Astrocyte (in vitro differentiated cells and primary cell): ENCODE measurements around the gene OR9Q1. TPM values are rescaled to one million over a fixed set of nuclear protein-coding genes. Genes with fewer than 3 reads are reported as not detected.

Source experiments
- DNase-seq: peaks from one replicate; pipeline ENCODE4 v3.0.0-alpha.2; 2010; ENCODE audit warnings: low read depth
- FAIRE-seq: peaks from 2 replicates; lab custom pipeline; 2011; peaks lifted over from hg19 to GRCh38; lab: Jason Lieb, UNC
- H2AFZ ChIP-seq: 2 replicates; pipeline ENCODE4 v1.6.0; 2012; ENCODE audit warnings: low read depth, low read length, inconsistent platforms
- H3K27ac ChIP-seq: 2 replicates; pipeline ENCODE4 v1.5.1; 2011; ENCODE audit warnings: low read depth, low read length, inconsistent platforms
- H3K27me3 ChIP-seq: 2 replicates; pipeline ENCODE4 v1.6.0; 2011; ENCODE audit warnings: low read length, inconsistent platforms; ENCODE audit not compliant: insufficient read depth
- H3K36me3 ChIP-seq: 2 replicates; pipeline ENCODE4 v1.5.1; 2011; ENCODE audit warnings: low read length, inconsistent platforms; ENCODE audit not compliant: insufficient read depth
- H3K4me1 ChIP-seq: 2 replicates; pipeline ENCODE4 v1.5.1; 2011; ENCODE audit warnings: low read length, inconsistent platforms; ENCODE audit not compliant: insufficient read depth
- H3K4me2 ChIP-seq: 2 replicates; pipeline ENCODE4 v1.6.0; 2012; ENCODE audit warnings: low read length, inconsistent platforms
- H3K4me3 ChIP-seq: 2 replicates; pipeline ENCODE4 v1.5.1; 2011; ENCODE audit warnings: low read depth, mild to moderate bottlenecking, low read length, inconsistent platforms; ENCODE audit not compliant: insufficient read depth
- H3K79me2 ChIP-seq: 2 replicates; pipeline ENCODE4 v1.6.0; 2012; ENCODE audit warnings: mild to moderate bottlenecking, low read length, inconsistent platforms; ENCODE audit not compliant: insufficient read depth
- H3K9ac ChIP-seq: 2 replicates; pipeline ENCODE4 v1.6.0; 2012; ENCODE audit warnings: mild to moderate bottlenecking, low read length, inconsistent platforms
- H3K9me3 ChIP-seq: 2 replicates; pipeline ENCODE4 v1.5.1; 2012; ENCODE audit warnings: low read depth, mild to moderate bottlenecking, low read length, inconsistent platforms; ENCODE audit not compliant: insufficient read depth
- H4K20me1 ChIP-seq: 2 replicates; pipeline ENCODE4 v1.6.0; 2012; ENCODE audit warnings: low read length, inconsistent platforms; ENCODE audit not compliant: insufficient read depth
- H3K27ac Mint-ChIP-seq: one replicate; pipeline ENCODE4 v1.8.0; 2021; ENCODE audit warnings: mild to moderate bottlenecking, mixed read lengths; ENCODE audit not compliant: unreplicated experiment
- H3K27me3 Mint-ChIP-seq: one replicate; pipeline ENCODE4 v1.8.0; 2021; ENCODE audit warnings: low read depth, mixed read lengths; ENCODE audit not compliant: unreplicated experiment
- H3K36me3 Mint-ChIP-seq: one replicate; pipeline ENCODE4 v1.8.0; 2021; ENCODE audit warnings: low read depth, mixed read lengths; ENCODE audit not compliant: unreplicated experiment
- H3K4me1 Mint-ChIP-seq: one replicate; pipeline ENCODE4 v1.8.0; 2021; ENCODE audit warnings: low read depth, mixed read lengths; ENCODE audit not compliant: unreplicated experiment
- H3K4me3 Mint-ChIP-seq: one replicate; pipeline ENCODE4 v1.8.0; 2021; ENCODE audit warnings: mild to moderate bottlenecking, moderate library complexity, mixed read lengths; ENCODE audit not compliant: unreplicated experiment
- H3K9me3 Mint-ChIP-seq: one replicate; pipeline ENCODE4 v1.8.0; 2021; ENCODE audit warnings: mild to moderate bottlenecking, mixed read lengths; ENCODE audit not compliant: unreplicated experiment
- EZH2 ChIP-seq: IDR thresholded peaks from 2 replicates; pipeline ENCODE4 v1.6.1; 2012; ENCODE audit warnings: mild to moderate bottlenecking, low read length, inconsistent platforms; ENCODE audit not compliant: insufficient read depth
- total RNA-seq: library from RNA; stranded (reverse); gene quantifications from 2 replicates; pipeline ENCODE4 v1.2.1, GENCODE V29; 2021
- TF ChIP-seq, protein P1 (sequence below): IDR thresholded peaks from 2 replicates; pipeline ENCODE4 v1.5.1; 2011; ENCODE audit warnings: low read depth, mild to moderate bottlenecking, inconsistent platforms, low read length, moderate library complexity; ENCODE audit not compliant: insufficient read depth

OR9Q1 gene
- total RNA-seq, 1 donor from 2014 or later = not detected

DNA sequence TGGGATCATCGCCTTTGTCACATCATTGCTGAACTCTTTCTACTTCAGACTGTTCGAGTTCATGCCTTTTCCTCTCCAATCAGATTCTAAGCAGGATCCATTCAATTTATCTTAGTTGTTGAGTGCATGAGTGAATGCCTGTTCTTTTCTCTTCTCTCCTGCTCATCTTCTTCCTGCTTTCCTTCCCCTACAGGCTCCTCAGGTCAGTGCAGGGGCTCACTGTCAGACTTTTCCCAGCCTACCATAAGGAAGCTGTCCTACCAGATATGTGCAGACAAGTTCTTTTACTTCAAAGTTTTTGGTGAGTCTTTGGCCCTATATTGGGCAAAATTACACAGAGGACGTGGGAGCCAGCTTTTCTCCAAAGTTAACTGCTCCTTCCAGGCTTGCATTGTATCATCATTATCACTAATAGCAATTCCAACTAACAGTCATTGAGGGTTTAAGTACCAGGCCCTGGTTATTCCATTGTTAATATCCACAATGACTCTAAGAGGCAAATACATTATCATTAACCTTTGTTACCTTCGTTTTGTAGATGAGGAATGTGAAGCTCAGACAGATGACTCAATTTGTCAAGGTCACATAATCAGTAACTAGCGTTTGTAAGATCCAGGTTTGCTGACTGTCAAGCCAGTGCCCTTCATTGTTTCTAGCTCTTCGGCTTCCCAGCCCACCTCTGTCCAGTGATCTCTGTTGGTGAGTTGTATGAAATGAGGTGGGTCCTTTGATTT lies 37.4 kb downstream of the OR9Q1 start:
- Histone ChIP-seq H3K27ac (peak overlapping the region; percentile 63), H3K9ac (peak overlapping the region; percentile 5), H3K36me3 (no peaks in the 10 kb centered on the region), H3K4me1 (peaks cover 41% of the 10 kb centered on the region), H3K79me2 (no peaks in the 10 kb centered on the region), H4K20me1 (no peaks in the 10 kb centered on the region), H2AFZ (peak overlapping the region; percentile 14), H3K4me2 (peak overlapping the region; percentile 44), H3K9me3 (no peaks in the 10 kb centered on the region), H3K27me3 (no peaks in the 10 kb centered on the region), H3K4me3 (no peak overlapping the region)
- no peaks in the 10 kb centered on the region for H3K9me3 Mint-ChIP-seq
- no peaks in the 10 kb centered on the region for H3K36me3 Mint-ChIP-seq
- no peak for TF ChIP-seq EZH2
- TF ChIP-seq, protein P1, sequence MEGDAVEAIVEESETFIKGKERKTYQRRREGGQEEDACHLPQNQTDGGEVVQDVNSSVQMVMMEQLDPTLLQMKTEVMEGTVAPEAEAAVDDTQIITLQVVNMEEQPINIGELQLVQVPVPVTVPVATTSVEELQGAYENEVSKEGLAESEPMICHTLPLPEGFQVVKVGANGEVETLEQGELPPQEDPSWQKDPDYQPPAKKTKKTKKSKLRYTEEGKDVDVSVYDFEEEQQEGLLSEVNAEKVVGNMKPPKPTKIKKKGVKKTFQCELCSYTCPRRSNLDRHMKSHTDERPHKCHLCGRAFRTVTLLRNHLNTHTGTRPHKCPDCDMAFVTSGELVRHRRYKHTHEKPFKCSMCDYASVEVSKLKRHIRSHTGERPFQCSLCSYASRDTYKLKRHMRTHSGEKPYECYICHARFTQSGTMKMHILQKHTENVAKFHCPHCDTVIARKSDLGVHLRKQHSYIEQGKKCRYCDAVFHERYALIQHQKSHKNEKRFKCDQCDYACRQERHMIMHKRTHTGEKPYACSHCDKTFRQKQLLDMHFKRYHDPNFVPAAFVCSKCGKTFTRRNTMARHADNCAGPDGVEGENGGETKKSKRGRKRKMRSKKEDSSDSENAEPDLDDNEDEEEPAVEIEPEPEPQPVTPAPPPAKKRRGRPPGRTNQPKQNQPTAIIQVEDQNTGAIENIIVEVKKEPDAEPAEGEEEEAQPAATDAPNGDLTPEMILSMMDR = peak; percentile 24
- DNase-seq (peak; percentile 23), FAIRE-seq (no peak)
- H3K4me3 Mint-ChIP-seq = no peak overlapping the region
- H3K4me1 Mint-ChIP-seq = peaks cover 40% of the 10 kb centered on the region
- peak overlapping the region; percentile 97 for H3K27ac Mint-ChIP-seq
- peaks cover 6% of the 10 kb centered on the region for H3K27me3 Mint-ChIP-seq

DNA sequence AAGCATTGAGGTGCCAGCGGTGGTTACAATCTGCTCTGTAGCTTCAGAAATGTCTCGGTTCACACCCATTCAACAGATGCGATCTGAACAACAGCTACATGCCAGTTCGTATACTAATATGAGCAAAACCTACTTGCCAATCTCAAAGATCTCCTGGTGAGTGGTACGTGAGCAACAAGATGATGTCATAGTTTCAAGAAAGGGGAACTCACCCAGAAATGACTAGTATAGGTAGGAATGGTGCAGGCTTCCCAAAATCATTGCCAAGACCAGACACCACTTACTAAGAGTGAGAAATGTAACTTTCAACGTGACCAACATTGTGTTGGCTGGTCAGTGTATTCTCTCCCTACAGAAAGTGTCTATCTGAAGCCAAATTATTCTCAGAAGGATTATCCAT lies 38.1 kb downstream of the OR9Q1 start:
- H4K20me1 ChIP-seq = no peaks in the 10 kb centered on the region
- no peak for TF ChIP-seq EZH2
- TF ChIP-seq, protein P1 = no peak
- H3K4me3 ChIP-seq = no peak overlapping the region
- no peaks in the 10 kb centered on the region for H3K9me3 ChIP-seq
- H3K79me2 ChIP-seq = no peaks in the 10 kb centered on the region
- Mint-ChIP-seq H3K4me3 (no peak overlapping the region), H3K36me3 (no peaks in the 10 kb centered on the region), H3K9me3 (no peaks in the 10 kb centered on the region), H3K27me3 (peaks cover 8% of the 10 kb centered on the region), H3K27ac (peak overlapping the region; percentile 70), H3K4me1 (peaks cover 40% of the 10 kb centered on the region)
- peak overlapping the region; percentile 13 for H2AFZ ChIP-seq
- H3K36me3 ChIP-seq = no peaks in the 10 kb centered on the region
- no peaks in the 10 kb centered on the region for H3K27me3 ChIP-seq
- H3K4me2 ChIP-seq = peak overlapping the region; percentile 44
- DNase-seq (peak; percentile 96), FAIRE-seq (no peak)
- H3K4me1 ChIP-seq = peaks cover 41% of the 10 kb centered on the region
- peak overlapping the region; percentile 15 for H3K9ac ChIP-seq
- H3K27ac ChIP-seq = peak overlapping the region; percentile 72

DNA sequence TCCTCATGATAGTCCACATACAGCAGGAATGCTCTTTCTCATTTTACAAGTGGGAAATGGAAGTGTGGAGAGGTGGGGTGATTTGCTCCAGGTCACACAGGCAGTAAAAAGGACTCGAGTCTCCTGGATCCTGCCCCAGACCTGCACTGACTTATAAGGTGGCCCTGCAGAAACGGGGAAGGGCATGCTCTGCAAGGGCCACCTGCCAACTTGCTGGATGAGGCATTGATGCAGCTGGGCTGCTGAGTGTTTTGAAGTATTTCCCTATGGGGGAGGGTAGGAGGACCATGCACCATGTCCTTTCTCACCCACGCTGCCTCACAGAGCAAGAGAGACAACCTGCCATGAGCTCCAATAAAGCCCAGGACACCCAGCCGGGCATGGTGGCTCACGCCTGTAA lies 44.0 kb downstream of the OR9Q1 start:
- no peak overlapping the region for H3K4me3 ChIP-seq
- H3K4me3 Mint-ChIP-seq = no peak overlapping the region
- no peak overlapping the region for H3K4me2 ChIP-seq
- FAIRE-seq = no peak
- peaks cover 8% of the 10 kb centered on the region for H3K27me3 Mint-ChIP-seq
- no peaks in the 10 kb centered on the region for H3K9me3 Mint-ChIP-seq
- H3K27ac ChIP-seq = no peak overlapping the region
- H3K9me3 ChIP-seq = no peaks in the 10 kb centered on the region
- H3K27ac Mint-ChIP-seq = no peak overlapping the region
- peak; percentile 22 for DNase-seq
- H3K36me3 Mint-ChIP-seq = no peaks in the 10 kb centered on the region
- H4K20me1 ChIP-seq = no peaks in the 10 kb centered on the region
- H3K36me3 ChIP-seq = no peaks in the 10 kb centered on the region
- no peak overlapping the region for H3K9ac ChIP-seq
- H2AFZ ChIP-seq = no peak overlapping the region
- H3K27me3 ChIP-seq = no peaks in the 10 kb centered on the region
- no peaks in the 10 kb centered on the region for H3K4me1 ChIP-seq
- no peaks in the 10 kb centered on the region for H3K4me1 Mint-ChIP-seq
- TF ChIP-seq, protein P1 = no peak
- TF ChIP-seq EZH2 = no peak
- no peaks in the 10 kb centered on the region for H3K79me2 ChIP-seq
